GM21576 (cell line): ENCODE data around the gene UBXN2A.
A peak's percentile ranks its signal among the peaks of the same experiment; 100 is the strongest.
"Not testable (repeated sequence)": the region's sequence is repeated elsewhere in the genome, so short reads cannot be mapped to it uniquely, and the experiment has no call there.

ENCODE experiments used
- ATAC-seq: cut with Tn5 transposase; IDR thresholded peaks from one replicate; pipeline ENCODE4 v1.9.1; 2021; ENCODE audit warnings: mild to moderate bottlenecking, moderate library complexity; ENCODE audit not compliant: unreplicated experiment

UBXN2A gene

DNA sequence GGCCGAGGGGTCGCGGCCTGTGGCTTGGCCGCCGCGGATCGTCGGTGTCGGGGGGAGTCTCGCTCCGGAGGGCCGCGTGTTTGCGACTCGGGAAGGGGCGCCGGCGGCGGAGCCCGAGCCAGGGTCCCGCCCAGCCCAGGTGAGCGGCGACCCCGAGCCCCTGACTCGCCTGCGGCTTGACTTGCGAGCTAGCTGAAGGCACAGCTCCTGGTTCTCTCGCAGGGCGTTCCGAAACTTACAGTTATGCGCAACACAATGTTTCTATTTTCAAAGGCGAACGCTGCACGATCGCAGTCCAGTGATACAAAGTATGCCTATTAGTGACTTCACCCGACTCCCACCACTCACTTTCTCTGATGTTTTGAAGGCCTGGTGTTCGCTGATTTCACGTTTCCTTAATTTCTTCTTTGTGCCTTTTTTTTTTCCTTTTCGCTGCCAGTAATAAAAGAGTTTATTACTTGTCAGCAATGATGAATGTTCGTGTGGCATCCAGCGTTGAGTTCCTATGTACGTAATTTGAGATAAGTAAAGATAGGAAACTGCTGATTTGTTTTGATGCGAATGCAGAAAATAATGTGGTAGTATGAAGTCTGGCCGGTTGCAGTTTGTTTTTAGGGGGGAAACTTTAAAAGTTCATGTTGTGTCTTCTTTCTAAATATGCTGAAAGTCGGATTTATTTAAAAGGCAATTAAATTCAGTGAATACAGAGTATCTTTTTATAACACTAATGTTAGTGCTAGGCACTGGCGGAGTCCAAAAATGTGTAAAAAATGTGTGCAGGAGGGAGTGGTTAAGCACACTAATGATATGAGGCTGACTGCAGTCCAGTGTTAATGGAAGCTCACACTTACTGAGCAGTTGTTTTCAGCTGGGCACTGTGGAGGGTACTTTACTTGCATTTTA, 706 bp downstream of the UBXN2A start:
- ATAC-seq, result peak; percentile 70

GRCh38 chr2:23941644-23942043, 1.4 kb downstream of the UBXN2A start:
- no peak for ATAC-seq

DNA sequence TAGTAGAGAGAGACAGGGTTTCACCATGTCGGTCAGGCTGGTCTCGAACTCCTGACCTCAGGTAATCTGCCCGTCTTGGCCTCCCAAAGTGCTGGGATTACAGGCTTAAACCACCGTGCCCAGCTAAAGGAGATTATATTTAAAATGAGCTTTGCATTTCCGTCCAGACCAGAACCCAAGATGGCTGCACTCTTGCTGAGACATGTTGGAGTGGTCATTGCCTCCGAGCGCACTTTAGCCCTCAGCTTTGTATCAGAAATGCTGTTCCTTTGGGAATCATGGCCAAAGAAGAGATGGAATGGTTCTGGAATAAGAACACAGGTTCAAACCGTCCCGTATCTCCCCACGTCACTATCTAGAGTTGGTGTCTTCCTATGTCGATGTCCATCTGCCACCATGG, 3.4 kb downstream of the UBXN2A start:
- no peak for ATAC-seq

DNA sequence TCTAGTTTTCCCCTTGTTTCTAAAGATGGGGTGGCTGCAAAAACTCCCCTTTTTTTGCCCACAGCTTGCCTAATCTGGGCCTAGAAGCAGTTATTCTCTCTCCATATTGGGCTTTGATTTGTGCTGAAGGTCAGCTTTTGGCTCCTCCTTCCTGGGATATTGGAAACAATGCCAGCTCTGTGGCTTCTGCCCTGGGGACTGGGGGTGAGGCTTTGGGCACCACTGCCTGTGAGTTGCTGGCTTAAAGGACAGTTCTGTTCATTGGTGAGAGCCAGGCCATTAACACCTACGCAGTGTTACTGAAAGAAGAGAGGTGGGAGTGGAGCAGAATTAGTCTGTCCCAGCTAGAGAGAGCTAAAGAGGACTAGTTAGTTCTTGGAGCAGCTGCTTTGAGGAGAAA, 4.3 kb downstream of the UBXN2A start:
- no peak for ATAC-seq

DNA sequence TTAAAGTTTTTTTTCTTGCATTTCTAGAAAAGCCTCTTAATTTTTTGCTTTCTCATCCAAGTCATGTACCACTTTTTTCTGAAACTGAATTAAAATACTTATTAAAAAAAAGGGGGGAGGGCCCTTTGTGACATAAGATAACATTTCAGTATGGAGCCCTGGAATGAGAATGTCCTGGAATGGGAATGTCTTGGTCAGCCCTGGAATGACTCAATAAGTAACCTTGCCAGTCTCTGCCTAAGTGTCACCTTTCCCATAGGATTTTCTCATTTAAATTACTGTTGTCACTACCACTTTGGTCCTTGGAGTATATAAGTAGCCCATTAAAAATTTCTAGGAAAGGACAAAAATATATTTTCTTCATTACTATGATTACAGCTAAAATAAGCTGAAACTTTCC, 4.7 kb downstream of the UBXN2A start:
- ATAC-seq, result no peak

GRCh38 chr2:23947350-23947749, 7.1 kb downstream of the UBXN2A start:
- no peak for ATAC-seq

DNA sequence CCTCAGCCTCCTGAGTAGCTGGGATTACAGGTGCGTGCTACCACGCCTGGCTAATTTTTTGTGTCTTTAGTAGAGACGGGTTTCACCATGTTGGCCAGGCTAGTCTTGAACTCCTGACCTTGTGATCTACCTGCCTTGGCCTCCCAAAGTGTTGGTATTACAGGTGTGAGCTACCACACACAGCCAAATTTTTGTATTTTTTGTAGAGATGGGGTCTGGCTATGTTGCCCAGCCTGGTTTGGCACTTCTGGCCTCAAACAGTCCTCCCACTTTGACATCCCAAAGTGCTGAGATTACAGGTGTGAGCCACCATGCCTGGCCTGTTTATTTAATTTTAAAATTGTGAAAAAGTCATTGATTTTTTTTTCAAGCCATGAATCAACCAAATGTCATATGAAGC, 12.3 kb downstream of the UBXN2A start:
- ATAC-seq, result not testable (repeated sequence)

DNA sequence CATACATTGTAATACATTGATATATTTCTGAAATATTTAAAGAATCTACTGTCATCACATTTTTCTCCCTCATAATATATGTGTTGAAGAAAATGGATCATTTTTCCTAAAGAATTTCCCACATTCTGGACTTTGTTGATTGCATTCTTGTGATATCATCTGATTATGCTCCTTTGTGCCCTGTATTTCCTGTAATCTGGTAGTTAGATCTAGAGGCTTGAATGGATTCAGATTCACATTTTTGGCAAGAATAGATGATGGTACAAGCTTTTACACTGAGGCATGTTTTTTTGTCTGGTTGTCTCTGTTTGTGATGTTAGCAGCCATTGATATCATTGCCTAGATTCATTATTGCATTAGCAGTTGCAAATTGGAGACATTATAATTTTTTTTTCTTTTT, 13.4 kb downstream of the UBXN2A start:
- ATAC-seq, result no peak

DNA sequence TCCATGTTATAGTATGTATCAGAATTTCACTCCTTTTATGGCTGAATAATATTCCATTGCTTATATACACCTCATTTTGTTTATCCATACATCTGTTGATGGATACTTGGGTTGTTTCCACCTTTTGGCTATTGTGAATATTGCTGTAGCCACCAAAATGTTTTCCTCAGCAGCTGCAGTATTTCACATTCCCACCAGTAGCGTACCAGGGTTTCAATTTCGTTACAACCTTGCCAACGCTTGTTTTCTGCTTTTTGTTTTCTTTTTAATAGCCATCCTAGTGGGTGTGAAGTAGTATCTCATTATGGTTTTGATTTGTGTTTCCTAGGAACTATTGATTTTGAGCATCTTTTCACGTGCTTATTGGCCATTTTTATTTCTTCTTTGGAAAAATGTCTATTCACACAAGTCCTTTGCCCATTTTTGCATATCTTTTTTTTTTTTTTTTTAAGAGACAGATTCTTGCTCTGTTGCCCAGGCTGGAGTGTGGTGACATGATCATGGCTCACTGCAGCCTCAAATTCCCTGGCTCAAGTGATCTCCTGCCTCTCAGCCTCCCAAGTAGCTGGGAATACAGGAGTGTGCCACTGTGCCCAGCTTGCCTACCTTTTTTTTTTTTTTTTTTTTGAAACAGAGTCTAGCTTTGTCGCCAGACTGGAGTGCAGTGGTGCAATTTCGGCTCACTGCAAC, 14.2 kb downstream of the UBXN2A start:
- no peak for ATAC-seq

GRCh38 chr2:23967846-23968245, 27.6 kb downstream of the UBXN2A start:
- no peak for ATAC-seq

DNA sequence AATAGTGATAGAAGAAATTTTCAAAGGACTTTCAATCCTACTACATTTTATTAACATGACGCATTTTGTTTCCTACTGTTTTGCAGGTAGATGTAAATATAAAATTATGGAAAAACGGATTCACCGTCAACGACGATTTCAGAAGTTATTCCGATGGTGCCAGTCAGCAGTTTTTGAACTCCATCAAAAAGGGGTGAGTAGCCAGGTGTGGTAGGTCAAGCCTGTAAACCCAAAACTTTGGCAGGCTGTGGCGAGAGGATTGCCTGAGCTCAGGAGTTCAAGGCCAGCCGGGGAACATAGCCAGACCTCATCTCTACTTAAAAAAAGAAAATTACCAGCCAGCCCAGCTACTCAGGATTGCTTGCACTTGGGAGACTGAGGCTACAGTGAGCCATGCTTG, 36.6 kb downstream of the UBXN2A start:
- no peak for ATAC-seq

DNA sequence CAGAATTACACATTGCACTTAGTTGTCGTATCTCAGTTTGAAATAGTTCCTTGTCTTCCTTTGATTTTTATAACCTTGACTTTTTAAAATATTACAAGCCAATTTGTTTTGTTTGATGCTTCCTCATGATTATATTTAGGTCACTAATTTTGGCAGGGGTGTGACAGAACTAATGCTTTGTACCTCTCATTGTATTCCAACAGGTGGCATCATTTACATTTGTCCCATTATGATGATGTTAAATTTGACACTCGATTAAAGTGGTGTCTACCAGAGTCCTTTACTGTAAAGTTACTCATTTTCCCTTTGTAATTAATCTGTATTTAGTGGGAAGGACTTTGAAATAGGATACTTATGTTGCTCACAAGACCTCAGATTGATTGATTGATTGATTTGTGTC, 48.1 kb downstream of the UBXN2A start:
- no peak for ATAC-seq

GRCh38 chr2:23992931-23993330, 52.7 kb downstream of the UBXN2A start:
- ATAC-seq, result no peak

GRCh38 chr2:23993736-23994269, 53.5 kb downstream of the UBXN2A start:
- ATAC-seq, result no peak

GRCh38 chr2:23994567-23994966, 54.3 kb downstream of the UBXN2A start:
- ATAC-seq, result no peak

DNA sequence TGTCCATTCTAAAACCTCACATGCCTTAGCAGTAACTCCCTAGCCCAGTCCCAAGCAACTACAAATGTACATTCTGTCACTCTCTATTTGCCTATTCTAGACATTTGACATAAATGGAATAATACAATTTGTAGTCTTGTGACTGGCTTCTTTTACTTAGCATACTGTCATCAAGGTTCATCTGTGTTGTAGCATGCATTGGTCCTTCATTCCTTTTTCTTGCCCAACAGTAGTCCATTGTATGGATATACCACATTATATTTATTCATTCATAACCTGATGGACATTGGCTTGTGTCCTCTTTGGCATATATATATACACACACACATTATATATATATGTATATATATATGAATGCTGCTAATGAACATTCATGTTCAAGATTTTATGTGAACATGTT, 67.4 kb downstream of the UBXN2A start:
- no peak for ATAC-seq

DNA sequence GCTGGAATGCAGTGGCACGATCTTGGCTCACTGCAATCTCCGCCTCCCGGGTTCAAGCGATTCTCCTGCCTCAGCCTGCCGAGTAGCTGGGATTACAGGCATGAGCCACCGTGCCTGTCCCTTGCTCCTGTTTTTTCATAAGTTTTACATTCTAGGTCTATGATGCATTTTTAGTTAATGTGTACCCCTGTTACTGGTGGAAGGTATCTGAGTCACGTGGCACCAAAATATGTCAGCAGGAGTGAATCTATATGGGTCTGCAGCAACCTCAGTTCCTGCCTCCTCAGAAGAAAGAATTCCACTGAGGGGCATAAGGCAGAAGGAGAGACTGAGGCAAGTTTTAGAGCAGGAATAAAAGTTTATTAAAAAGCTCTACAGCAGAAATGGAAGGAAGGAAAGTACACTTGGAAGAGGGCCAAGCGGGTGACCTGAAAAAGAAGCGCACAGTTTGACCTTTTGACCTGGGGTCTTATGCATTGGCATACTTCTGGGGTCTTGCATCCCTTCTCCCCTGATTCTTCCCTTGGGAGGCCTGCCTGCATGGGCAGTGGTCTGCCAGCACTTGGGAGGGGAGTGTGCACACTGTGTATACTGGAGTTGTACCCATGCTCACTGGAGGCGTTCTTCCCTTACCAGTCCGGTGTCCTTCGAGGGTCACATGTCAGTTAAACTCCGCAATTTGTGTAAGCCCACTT, 68.6 kb downstream of the UBXN2A start:
- ATAC-seq, result no peak

GRCh38 chr2:24009367-24009679, 69.1 kb downstream of the UBXN2A start:
- ATAC-seq, result no peak

DNA sequence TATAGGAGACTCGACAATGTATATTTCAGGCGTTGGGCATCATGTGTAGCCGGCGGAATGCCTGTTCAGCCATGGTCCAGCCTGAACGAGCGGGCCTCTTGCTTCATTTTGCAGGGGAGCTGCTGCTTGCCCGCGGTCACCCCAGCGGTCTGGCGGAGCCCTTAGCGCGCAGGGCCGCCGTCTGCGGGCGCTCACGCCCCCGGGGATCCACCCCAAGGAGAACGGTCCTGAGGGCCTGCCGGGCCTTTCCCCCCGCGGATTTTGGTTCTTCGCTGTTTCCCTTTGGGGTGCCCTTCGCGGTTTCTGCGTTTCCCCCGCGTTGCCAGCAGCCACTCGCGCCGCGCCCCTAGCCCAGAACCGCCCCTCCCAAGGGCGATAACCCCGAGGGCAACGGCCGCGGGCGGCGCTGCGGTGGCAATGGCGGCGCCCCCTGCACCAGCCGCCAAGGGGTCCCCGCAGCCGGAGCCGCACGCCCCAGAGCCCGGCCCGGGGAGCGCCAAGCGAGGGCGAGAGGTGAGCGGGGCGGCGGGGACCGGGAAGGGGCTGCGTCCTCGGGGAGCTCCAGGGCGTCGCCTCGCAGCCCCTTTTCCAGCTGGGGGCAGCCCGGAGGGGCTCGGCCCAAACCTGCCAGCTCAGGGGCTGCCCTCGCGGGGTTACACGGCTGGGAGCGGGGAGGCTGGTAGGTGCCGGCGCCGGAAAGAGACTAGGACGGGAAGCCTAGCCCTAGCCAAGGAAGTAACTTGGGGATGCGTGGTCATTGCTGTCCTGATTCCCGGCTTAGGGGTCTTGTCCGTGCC, 69.6 kb downstream of the UBXN2A start, which contains the start of gene MFSD2B:
Gene MFSD2B, plus strand, starts transcription at position 406 of the 797 bp plus-strand sequence. Its CDS starts 12 bp downstream, at position 418.
- ATAC-seq, result no peak

GRCh38 chr2:24010477-24011249, 70.4 kb downstream of the UBXN2A start:
- ATAC-seq, result no peak
